ACHN (cell line): ENCODE measurements around the gene ATG9A.
A peak's percentile ranks its signal among the peaks of the same experiment; 100 is the strongest.
"Not testable (repeated sequence)": the region's sequence is repeated elsewhere in the genome, so short reads cannot be mapped to it uniquely, and the experiment has no call there.

Experiments
- DNase-seq: peaks from one replicate; pipeline ENCODE4 v3.0.0-alpha.2; 2015
- in situ Hi-C: cut with HindIII; loops from 2 replicates; pipeline ENCODE4 v1.10.0; 2017; ENCODE audit warnings: low sequenced_read_pairs, low pct_ligation_motif_present, low pct_unique_long_range_greater_than_20kb

ATG9A gene, protein sequence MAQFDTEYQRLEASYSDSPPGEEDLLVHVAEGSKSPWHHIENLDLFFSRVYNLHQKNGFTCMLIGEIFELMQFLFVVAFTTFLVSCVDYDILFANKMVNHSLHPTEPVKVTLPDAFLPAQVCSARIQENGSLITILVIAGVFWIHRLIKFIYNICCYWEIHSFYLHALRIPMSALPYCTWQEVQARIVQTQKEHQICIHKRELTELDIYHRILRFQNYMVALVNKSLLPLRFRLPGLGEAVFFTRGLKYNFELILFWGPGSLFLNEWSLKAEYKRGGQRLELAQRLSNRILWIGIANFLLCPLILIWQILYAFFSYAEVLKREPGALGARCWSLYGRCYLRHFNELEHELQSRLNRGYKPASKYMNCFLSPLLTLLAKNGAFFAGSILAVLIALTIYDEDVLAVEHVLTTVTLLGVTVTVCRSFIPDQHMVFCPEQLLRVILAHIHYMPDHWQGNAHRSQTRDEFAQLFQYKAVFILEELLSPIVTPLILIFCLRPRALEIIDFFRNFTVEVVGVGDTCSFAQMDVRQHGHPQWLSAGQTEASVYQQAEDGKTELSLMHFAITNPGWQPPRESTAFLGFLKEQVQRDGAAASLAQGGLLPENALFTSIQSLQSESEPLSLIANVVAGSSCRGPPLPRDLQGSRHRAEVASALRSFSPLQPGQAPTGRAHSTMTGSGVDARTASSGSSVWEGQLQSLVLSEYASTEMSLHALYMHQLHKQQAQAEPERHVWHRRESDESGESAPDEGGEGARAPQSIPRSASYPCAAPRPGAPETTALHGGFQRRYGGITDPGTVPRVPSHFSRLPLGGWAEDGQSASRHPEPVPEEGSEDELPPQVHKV

DNA sequence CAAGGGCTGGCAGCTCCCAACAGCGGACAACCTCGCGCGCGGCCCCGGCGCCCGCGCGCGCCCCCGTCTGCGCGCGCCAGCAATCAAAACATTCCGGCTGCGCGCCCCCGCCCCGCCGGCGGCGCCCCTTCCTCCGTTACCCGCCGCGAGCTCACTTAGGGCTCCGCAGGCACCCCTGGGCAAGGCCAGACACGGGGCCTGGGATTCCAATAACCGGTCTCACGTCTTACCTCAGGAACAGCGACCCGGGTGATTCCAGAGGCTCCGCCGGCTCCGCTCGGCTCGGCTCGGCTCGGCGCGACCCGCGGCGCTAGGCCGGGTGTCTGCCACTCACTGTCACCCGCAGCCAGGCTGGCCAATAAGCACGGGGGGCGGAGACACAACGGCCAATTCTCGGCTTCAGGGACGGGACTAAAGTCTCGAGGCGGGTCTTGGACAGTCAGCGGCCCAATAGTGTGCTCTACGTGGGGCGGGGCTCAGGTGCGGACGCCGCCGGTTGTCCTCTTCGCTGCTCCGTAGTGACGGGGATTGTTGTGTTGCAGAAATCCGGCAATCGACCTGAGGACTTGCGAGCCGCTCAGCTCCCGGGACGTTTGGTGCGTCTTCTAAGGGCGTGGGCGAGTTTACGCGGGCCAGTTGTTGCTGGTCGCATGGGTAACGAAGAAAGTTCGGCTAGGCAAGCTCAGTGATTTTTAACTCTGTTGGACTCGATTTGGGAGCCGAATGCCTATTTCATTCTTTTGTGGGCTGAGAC lies at the start of gene ATG9A, which contains the start of gene ANKZF1:
Gene ATG9A (minus strand): TSS at position 332 of the 754 bp plus-strand sequence. CDS start 1,612 bp downstream, outside the sequence.
Gene ANKZF1 (plus strand): TSS at position 502 of the 754 bp plus-strand sequence. CDS start 452 bp downstream, outside the sequence.
- DNase-seq, result peak; percentile 99
- in situ Hi-C loops, result no loop called here

DNA sequence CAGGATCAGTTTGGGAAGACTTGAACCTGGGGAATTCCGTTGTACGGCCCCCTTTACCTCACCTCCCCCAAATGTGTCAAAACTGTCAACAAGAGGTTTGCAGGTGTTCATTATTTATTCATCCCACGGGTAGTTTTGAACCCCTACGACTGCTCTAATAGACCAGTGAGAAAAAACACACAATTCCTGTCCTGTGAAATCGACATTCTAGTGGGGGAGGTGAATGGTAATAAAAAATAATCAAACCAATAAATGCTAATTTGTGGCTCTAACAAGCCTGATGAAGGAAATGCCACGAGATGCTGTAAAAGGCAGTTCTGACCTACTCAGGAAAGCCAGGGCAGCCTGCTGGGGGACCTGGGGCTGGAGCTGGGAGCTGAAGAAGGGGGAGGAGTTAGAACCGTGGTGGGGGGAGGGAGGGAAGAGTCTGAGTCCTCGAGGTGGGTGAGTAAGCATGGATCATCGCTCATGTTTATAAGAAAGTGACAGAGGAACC lies 49.3 kb upstream of the ATG9A start:
- no peak for DNase-seq
- in situ Hi-C loops, result no loop called here

DNA sequence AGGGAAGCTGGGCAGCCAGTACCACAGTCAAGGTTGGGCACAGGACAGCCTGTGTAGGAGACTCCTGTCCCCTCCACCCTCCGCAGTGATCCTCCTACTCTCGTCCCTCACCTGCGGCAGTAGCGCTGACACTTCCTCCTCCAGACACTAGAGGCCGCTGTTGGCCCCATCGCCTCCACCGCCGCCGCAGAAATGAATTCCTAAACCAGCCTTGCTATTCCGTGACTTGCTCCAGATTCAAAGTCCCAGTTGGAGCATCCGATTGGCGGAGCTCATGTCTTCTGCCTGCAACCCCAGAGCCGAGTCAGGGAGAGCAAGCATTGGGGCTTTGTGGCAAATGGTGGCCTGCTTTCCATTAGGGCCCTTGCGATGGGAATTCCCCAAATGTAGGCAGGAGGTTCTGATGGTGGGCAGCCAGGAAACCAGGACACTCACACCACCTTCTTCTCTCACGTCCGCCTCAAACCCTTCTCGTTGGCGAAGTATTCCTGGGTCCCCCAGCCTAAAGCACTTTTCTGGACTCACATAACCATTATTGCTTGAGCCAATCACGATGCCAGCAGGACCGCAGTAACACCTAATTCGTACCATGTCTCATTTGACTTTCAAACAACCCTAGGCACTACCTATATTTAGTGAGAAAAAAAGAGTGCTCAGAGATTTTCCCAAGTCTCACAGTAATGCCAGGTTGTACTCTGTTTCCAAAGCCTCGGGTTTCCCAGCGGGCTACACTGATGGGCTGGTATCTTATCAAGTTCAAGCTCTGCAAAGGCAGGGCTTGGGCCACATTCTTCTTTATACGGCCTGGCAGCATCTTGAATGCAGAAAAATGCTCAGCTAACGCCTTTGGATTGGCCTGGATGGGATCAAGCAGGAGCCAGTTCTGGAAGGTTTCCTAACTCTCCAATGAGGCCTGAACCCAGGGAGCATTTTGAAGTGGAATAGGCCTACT lies 48.5 kb upstream of the ATG9A start:
- in situ Hi-C loops, result no loop called here
- DNase-seq, result peak; percentile 81

DNA sequence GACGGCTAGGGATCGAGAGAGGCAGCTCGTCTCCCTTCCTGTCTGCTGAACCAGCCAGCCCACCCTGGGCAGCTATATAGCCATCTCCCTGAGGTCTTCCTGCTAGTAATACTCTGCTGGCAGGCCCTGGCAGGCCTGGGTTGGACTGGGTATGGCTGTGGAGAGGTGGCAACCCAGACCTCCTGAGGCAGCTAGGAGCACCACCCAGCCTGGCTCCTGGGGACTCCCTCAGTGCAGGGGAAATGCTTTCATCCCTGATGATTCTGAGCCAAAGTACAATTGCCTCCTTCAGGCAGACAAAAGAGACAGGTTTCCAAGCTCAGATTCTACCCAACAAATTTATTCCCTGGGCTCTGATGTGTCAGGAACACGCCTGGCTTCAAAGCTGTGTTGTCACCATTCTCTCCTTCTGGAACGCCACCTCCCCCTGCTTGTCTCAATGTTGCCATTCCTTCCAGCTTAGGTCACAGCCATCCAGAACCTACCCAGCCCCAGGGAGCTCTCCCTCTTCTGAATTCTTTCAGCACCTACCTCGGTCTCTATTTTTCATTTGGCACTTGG lies 45.0 kb upstream of the ATG9A start:
- in situ Hi-C loops, result no loop called here
- DNase-seq, result peak; percentile 95

DNA sequence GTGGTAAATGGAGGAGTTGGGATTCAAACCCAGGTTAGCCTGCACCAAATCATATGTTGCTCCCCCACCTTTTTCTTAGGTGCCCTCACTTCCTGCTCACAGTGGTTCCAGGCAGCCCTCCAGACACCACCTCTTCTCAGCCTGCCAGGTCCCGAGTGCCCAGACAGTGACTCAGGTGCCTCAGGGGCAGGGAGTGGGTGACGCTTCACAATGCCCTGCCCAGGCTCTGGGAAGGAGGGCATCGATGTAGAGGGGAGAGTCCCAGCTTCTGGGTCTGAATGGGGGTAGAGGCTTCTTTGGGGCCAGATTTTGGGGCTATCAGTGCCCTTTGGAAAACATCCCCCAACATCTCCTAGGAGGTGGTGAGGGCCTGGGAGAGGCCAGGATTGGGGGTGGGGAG lies 44.5 kb upstream of the ATG9A start:
- in situ Hi-C loops, result no loop called here
- DNase-seq, result peak; percentile 90

DNA sequence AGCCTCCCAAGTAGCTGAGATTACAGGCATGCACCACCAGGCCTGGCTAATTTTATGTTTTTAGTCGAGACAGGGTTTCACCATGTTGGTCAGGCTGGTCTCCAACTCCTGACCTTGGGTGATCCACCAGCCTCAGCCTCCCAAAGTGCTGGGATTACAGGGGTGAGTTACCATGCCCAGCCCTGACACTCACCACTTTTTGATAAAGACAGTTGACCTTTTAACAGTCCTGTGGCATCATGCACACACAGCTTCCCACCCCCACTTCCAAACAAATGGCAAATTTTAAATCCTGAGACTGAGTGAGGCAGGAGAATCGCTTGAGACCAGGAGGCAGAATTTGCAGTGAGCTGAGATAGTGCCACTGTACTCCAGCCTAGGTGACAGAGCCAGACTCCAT lies 43.6 kb upstream of the ATG9A start:
- in situ Hi-C loops, result no loop called here

DNA sequence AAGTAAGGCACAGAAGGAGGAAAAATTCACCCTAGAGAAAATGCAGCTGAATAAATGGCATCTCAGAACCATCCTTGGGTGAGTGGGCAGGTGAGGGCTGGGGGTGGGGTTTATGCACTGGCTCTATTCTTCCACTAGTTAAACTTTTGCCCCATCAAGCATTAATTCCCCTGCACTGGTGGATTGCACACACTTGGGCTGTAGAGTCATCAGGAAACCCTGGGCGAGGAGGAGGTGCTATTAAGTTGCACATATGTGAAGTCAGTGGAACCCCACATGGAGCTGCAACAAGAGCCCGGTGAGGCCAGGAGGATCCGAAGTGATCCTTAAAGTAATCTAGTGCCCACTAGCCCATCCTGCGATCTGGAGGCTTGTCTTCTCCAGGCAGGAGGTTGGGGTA lies 42.9 kb upstream of the ATG9A start:
- DNase-seq, result peak; percentile 44
- in situ Hi-C loops, result no loop called here

More for the DNA sequence above, 43.6 kb upstream of the ATG9A start:
- peak; percentile 21 for DNase-seq

DNA sequence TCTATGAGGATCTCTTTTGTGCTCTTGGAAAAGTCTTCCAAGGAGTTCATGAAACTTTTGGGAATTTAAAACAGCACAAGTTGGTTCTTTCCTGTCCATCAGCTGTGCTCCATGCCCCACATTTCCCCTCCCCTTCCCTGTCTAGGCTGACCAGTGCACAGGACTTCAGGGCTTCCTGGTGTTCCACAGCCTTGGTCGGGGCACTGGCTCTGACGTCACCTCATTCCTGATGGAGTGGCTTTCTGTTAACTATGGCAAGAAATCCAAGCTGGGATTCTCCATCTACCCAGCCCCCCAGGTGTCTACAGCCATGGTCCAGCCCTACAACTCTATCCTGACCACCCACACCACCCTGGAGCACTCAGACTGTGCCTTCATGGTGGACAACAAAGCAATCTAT lies 41.6 kb upstream of the ATG9A start:
- in situ Hi-C loops, result no loop called here
- no peak for DNase-seq

DNA sequence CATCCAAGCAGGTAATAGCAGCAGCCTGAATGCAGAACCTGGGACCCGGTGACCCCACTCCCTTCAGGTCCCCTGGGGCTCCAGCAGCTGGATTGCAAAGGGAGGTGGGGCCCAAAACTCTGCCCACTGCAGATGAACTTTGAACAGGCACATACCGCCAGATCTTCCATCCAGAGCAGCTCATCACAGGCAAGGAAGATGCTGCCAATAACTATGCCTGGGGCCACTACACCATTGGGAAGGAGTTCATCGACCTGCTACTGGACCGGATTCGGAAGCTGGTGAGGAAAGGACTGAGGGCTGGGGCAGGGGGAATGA lies 40.6 kb upstream of the ATG9A start:
- no peak for DNase-seq
- in situ Hi-C loops, result no loop called here

DNA sequence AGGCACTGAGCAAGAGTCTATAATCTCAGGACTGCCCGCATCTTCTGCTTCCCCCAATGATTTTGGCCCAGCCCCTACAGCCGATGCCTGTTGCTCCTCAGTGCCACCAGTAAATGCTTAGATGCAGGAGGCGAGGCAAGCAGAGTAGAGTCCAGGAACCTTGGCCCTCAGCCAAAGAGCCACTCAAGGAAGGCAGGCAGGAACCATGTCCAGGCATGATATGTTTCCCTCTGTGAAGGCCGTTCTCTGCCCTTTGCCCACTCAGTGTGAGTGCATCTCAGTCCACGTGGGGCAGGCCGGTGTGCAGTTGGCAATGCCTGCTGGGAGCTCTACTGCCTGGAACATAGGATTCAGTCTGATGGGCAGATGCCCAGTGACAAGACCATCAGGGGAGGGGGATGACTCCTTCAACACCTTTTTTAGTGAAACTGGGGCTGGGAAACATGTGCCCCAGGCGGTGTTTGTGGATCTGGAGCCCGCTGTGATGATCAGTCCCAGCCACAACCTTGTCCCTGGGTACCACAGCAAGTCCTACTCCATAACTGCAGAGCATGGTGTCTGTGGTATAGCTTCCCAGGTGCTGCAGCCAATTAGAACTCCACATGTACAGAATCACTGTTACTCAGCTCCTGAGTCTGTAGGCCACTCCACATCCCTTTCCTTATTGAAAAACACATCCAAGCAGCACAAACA lies 40.1 kb upstream of the ATG9A start:
- in situ Hi-C loops, result no loop called here
- peak; percentile 16 for DNase-seq

DNA sequence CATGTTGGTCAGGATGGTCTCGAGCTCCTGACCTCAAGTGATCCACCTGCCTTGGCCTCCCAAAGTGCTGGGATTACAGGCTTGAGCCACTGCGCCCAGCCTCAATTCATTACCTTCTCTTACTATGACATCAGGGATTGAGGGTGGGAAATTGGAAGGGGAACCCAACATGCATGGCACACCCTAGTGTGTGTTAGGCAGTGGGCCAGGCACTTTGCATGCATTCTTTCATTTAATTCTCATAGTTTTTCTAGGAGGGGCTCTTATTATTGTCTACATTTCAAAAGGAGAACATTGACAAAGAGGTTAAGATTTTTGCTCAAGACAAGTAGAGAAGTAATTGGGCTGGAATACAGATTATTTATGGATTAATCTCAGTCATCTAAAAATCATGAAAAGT lies 38.9 kb upstream of the ATG9A start:
- no peak for DNase-seq

DNA sequence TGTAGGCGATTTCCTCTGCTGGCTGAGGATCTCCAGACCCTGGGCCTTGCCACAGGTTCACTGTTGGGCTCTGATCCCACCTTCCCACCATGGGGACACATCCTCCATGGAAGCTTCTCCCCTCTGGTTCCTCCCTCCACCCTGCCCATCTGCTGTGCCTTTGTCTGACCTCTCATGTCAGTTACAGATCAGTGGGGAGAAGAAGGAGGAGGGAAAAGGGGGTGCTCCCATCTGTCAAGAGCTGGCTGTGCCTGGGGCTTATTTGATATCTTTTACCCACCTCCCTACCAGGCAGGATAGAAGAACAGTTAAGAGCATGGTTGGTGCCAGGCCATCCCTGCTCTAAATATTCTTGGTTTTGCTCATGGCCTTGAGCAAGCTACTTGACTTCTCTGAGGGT lies 37.5 kb upstream of the ATG9A start:
- in situ Hi-C loops, result no loop called here
- DNase-seq, result no peak

More for the DNA sequence above, 38.9 kb upstream of the ATG9A start:
- in situ Hi-C loops, result no loop called here

DNA sequence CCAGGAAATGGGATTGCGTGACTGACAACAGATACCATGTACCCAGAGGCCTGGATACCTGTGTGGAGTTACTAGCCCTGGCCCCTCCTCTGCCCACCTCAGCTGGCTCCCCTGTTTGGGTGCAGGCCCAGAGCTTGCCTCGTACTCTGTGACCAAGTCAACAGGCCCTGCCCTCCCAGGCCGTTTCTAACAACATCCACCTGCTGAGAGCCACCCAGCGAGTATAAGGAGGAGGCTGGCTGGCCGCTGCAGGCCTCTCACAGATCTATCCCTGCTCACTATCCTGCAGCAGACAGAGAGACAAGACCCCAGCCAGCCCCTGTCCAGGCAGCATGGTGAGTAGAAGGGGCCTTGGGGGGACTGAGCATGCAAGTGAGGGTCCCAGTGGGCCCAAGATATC lies 36.8 kb upstream of the ATG9A start:
- no peak for DNase-seq

DNA sequence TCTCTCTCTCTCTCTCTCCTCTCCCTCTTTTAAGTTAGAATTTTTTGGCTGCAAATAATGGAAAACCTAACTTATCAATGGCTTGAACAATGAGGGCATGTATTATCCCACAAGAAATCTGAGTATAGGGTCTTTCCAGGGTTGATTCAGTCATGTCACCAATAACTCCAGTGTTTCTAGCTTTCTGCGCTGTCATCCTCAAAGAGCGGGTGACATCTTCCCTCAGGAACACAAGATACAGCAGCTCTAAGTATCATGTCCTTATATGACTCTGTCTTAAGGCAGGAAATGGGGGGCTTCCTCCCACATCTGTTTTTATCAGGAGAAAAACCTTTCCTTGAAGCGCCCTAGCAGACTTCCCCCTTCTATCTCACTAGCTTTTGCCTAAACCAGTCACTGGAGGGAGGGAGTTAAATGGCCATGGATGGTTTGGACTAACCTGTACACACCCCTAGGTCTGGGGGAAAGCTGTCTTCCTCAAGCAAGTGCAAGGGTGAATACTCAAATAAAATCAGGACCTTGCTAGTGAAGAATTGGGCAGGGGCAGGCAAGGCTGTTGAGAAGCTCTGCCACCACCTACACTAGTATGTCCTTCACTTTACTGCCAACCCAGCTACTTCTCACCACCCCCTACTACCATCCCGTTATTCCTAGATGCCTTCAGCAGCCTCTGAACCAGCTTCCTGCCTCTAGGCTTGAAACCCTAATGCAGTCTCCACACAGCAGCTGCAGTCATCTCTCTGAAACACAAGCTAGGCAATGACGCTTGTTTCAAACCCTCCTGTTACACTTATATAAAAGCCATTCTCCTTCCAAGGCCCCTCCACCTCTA lies 31.8 kb upstream of the ATG9A start:
- in situ Hi-C loops, result no loop called here

More for the DNA sequence above, 36.8 kb upstream of the ATG9A start:
- in situ Hi-C loops, result no loop called here

DNA sequence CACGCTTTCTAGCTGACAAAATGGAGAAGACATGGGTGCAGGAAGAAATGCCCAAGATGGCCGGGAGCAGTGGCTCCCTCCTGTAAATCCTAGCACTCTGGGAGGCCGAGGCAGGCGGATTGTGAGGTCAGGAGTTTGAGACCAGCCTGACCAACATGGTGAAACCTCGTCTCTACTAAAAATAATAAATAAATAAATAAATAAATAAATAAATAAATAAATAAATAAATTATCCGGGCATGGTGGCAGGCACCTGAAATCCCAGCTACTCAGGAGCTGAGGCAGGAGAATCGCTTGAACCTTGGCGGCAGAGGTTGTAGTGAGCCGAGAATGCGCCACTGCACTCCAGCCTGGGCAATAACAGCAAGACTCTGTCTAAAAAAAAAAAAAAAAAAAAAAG lies 29.5 kb upstream of the ATG9A start:
- DNase-seq, in situ Hi-C loops: not testable (repeated sequence)

More for the DNA sequence above, 31.8 kb upstream of the ATG9A start:
- DNase-seq, result no peak

DNA sequence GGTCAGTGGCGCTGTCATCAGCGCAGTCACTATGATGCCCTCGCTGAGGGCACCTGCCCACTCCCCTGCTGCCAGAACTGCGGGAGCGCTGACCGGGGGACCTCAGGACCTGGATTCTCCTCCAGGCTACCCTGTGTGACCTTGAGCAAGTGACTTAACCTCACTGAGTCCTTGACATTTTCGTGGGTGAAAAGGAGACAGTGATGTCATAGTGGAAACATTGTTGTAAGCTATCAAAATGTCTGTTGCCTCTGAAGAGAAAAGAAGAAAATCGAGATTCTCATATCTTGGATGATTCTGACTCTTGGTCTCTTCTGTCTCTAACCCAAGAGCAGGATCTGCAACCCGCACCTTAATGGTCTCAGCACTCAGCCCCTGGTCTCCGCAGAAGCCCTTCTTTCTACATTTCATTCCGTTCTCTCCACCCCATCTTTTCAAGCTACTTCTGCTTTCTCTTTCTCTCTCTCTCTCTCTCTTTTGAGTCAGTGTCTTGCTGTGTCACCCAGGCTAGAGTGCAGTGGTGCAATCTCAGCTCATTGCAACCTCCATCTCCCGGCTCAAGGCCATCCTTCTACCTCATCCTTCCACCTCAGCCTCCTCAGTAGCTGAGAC lies 25.3 kb upstream of the ATG9A start:
- no peak for DNase-seq

More for the DNA sequence above, 25.3 kb upstream of the ATG9A start:
- in situ Hi-C loops, result no loop called here
